Fibroblast of the aortic adventitia (primary cell): Measurements from ENCODE around the gene NME5. TPM values are rescaled to one million over a fixed set of nuclear protein-coding genes. Genes with fewer than 3 reads are reported as not detected.

ENCODE experiments used
- DNase-seq: peaks from one replicate; pipeline ENCODE4 v3.0.0-alpha.2; 2010; ENCODE audit warnings: low read depth
- H3K4me3 ChIP-seq: 2 replicates; pipeline ENCODE4 v1.5.1; 2011; ENCODE audit warnings: low read depth, mild to moderate bottlenecking, control low read depth, low read length, moderate library complexity
- total RNA-seq: library from RNA; depleted of rRNA; stranded (reverse); fragments of >200 nt; gene quantifications from 2 replicates; pipeline ENCODE4 v1.2.3, GENCODE V29; 2012; ENCODE audit warnings: low replicate concordance
- TF ChIP-seq, protein P1 (sequence below): IDR thresholded peaks from 2 replicates; pipeline ENCODE4 v1.5.1; 2011; ENCODE audit warnings: mild to moderate bottlenecking, low read length, control low read depth, inconsistent platforms; ENCODE audit not compliant: insufficient read depth

The NME5 gene
- total RNA-seq, 1 donor, result 6.0 TPM

DNA sequence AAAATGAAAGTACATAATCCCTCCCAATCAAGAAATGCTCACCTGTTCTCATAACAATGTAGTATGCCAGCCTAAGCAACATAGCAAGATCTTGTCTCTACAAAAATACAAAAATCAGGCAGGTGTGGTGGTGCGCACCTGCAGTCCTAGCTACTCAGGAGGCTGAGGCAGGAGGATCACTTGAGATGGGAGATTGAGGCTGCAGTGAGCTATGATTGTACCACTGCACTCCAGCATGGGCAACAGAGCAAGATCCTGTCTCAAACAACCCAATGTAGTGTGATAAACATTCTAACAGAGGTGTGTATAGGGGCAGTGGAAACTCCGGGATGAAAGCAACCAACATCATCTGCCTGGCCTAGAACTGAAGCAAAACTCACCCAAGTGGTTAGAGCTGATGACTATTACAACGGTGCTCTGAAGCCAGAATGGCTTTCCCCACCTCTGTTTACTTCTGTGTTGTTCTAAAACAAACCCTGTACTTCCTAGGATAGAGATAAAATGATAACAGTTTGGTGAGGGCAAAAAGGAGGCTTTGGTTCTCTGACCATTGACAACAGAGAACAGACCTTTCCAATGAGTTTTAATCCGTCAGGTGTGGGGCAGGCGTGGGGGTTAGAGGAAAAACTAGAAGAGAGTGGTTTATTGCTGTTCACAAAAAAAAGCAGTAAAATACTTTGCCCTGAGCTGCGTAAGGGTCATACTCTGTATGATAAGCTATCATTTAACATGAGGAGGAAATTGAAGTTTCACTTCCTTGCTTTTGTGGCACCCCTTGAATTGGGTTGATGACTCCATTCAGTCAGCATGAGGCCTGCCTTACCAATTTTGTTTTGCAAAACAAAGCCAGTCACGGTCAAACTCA lies 36.5 kb downstream of the NME5 start:
- no peak for DNase-seq
- TF ChIP-seq, protein P1, sequence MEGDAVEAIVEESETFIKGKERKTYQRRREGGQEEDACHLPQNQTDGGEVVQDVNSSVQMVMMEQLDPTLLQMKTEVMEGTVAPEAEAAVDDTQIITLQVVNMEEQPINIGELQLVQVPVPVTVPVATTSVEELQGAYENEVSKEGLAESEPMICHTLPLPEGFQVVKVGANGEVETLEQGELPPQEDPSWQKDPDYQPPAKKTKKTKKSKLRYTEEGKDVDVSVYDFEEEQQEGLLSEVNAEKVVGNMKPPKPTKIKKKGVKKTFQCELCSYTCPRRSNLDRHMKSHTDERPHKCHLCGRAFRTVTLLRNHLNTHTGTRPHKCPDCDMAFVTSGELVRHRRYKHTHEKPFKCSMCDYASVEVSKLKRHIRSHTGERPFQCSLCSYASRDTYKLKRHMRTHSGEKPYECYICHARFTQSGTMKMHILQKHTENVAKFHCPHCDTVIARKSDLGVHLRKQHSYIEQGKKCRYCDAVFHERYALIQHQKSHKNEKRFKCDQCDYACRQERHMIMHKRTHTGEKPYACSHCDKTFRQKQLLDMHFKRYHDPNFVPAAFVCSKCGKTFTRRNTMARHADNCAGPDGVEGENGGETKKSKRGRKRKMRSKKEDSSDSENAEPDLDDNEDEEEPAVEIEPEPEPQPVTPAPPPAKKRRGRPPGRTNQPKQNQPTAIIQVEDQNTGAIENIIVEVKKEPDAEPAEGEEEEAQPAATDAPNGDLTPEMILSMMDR, result no peak
- no peak overlapping the region for H3K4me3 ChIP-seq

GRCh38 chr5:138096997-138097828 lies 42.0 kb downstream of the NME5 start:
- no peak for DNase-seq
- H3K4me3 ChIP-seq, result no peak overlapping the region
- TF ChIP-seq, protein P1, result no peak

DNA sequence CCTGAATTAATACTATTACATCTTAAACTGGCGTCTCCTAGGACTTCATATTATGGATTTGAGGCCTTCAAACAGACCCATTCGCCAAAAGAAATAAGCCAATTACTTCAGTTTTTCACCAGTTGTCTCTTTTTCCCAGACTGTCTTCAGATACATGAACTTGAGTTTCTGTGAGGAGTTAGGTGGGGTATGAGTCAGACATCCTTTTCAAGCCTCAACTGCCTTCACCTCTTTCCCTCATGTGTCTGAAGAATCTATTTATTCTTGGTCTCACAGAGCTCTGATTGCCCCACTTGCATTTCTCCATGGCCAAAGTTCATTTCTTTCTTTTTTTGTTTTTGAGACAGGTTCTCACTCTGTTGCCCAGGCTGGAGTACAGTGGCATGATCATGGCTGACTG lies 42.9 kb downstream of the NME5 start:
- DNase-seq, result no peak
- H3K4me3 ChIP-seq, result no peak overlapping the region
- TF ChIP-seq, protein P1, result no peak

GRCh38 chr5:138095100-138095907 lies 43.9 kb downstream of the NME5 start:
- no peak for DNase-seq
- TF ChIP-seq, protein P1, result no peak
- no peak overlapping the region for H3K4me3 ChIP-seq

- TF ChIP-seq, protein P1, result no peak
- no peak for DNase-seq
- H3K4me3 ChIP-seq, result no peak overlapping the region
Measured at GRCh38 chr5:138093036-138093435, 46.2 kb downstream of the NME5 start.

- TF ChIP-seq, protein P1, result no peak
- no peak overlapping the region for H3K4me3 ChIP-seq
- DNase-seq, result no peak
Measured at GRCh38 chr5:138092301-138092700, 46.9 kb downstream of the NME5 start.
